NCI-H2107 (cell line): ENCODE data around the gene NLGN4Y.

Experiments
- DNase-seq: peaks from one replicate; lab custom pipeline; 2025; lab: John Stamatoyannopoulos, UW

The NLGN4Y gene

GRCh38 chrY:14524272-14525231 is at the start of gene NLGN4Y:
TSS of gene NLGN4Y (plus strand) at chrY:14524529. CDS start at chrY:14622120, 97,591 bp downstream.
- peak; percentile 0 for DNase-seq

GRCh38 chrY:14485935-14486334 is 38.4 kb upstream of the NLGN4Y start:
- DNase-seq, result no peak

- DNase-seq, result no peak
Measured at GRCh38 chrY:14490226-14490625, 34.1 kb upstream of the NLGN4Y start.

- DNase-seq, result no peak
Measured at GRCh38 chrY:14498071-14498470, 26.3 kb upstream of the NLGN4Y start.

- no peak for DNase-seq
Measured at GRCh38 chrY:14504592-14504991, 19.7 kb upstream of the NLGN4Y start.

GRCh38 chrY:14522379-14522950 is 1.9 kb upstream of the NLGN4Y start:
- DNase-seq, result no peak

GRCh38 chrY:14523491-14524271 is 648 bp upstream of the NLGN4Y start:
- no peak for DNase-seq

- DNase-seq, result no peak
Measured at GRCh38 chrY:14525315-14525714, 986 bp downstream of the NLGN4Y start.

GRCh38 chrY:14528361-14528760 is 4.0 kb downstream of the NLGN4Y start:
- DNase-seq, result no peak

GRCh38 chrY:14536703-14537102 is 12.4 kb downstream of the NLGN4Y start:
- no peak for DNase-seq

GRCh38 chrY:14543506-14543905 is 19.2 kb downstream of the NLGN4Y start:
- no peak for DNase-seq

GRCh38 chrY:14581294-14581693 is 57.0 kb downstream of the NLGN4Y start:
- DNase-seq, result no peak

- DNase-seq, result no peak
Measured at GRCh38 chrY:14586725-14587124, 62.4 kb downstream of the NLGN4Y start.

- DNase-seq, result no peak
Measured at GRCh38 chrY:14601372-14601771, 77.0 kb downstream of the NLGN4Y start.

GRCh38 chrY:14617625-14618024 is 93.3 kb downstream of the NLGN4Y start:
- no peak for DNase-seq

- no peak for DNase-seq
Measured at GRCh38 chrY:14618513-14618912, 94.2 kb downstream of the NLGN4Y start.

GRCh38 chrY:14628208-14628607 is 103.9 kb downstream of the NLGN4Y start:
- no peak for DNase-seq

GRCh38 chrY:14631676-14632075 is 107.3 kb downstream of the NLGN4Y start:
- no peak for DNase-seq

GRCh38 chrY:14633718-14634117 is 109.4 kb downstream of the NLGN4Y start:
- DNase-seq, result no peak

GRCh38 chrY:14634954-14635353 is 110.6 kb downstream of the NLGN4Y start:
- no peak for DNase-seq

GRCh38 chrY:14637551-14637950 is 113.2 kb downstream of the NLGN4Y start:
- DNase-seq, result no peak

- DNase-seq, result no peak
Measured at GRCh38 chrY:14641853-14642252, 117.5 kb downstream of the NLGN4Y start.
